GM18520 (cell line): ENCODE measurements around the gene TUBB.

ENCODE experiments used
- ATAC-seq: cut with Tn5 transposase; IDR thresholded peaks from one replicate; pipeline ENCODE4 v1.9.1; 2021; ENCODE audit not compliant: unreplicated experiment

Gene TUBB

DNA sequence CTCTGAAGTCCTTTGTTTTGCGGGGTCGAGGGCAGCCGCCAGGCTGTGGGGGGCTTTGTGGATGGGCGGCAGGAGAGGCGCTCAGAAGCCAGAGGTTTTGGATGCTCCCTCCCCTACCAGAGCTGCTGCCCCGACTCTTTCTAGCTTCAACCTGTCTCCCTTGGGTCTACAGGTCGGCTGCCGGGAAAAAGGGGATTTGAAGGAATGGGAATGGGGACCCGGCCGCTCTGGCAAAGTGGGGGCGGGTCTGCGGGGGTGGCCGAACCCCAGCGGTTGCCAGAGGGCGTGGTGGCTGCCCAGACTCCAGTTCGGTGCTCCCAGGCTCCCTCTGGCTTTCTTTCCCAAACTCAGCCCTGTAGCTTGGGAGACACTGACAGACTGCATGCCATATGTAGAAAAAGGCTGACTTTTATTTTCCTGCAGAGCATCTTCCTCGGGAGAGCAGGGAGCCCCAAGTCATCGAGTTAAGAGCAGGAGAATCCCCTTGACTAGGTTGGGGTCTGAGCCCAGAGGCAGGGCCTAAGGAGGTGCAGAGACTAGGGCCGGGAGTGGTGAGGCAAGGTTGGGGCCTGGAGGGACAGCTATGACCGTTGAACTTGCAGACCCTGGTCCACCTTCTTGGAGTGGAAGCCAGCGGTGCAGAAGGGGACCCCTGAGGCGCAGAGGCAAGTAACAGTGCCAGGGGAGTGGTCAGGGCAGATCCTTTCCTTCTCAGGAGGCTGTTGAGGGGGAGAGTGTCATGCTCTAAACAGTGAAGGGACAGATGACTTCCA lies 32.3 kb upstream of the TUBB start:
- no peak for ATAC-seq

DNA sequence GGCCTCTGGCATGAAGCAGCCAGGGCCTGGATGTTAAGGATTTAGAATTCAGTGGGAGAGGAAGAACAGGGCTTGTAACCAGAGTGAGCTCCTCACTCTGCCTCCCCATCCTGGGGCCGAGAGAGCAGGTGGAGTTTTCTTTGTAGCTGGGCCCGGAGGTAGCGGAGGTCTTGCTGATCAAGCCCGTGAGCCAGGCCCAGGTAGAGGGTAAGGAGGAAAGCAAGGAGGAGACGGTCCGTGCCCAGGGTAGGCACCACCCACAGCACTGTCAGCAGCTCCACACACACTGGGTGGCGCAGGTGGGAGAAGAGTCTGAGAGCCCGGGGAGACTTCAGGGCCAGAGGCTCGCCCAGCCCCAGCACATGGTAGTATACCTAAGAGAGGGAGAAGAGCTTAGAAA lies 31.6 kb upstream of the TUBB start:
- ATAC-seq = no peak

DNA sequence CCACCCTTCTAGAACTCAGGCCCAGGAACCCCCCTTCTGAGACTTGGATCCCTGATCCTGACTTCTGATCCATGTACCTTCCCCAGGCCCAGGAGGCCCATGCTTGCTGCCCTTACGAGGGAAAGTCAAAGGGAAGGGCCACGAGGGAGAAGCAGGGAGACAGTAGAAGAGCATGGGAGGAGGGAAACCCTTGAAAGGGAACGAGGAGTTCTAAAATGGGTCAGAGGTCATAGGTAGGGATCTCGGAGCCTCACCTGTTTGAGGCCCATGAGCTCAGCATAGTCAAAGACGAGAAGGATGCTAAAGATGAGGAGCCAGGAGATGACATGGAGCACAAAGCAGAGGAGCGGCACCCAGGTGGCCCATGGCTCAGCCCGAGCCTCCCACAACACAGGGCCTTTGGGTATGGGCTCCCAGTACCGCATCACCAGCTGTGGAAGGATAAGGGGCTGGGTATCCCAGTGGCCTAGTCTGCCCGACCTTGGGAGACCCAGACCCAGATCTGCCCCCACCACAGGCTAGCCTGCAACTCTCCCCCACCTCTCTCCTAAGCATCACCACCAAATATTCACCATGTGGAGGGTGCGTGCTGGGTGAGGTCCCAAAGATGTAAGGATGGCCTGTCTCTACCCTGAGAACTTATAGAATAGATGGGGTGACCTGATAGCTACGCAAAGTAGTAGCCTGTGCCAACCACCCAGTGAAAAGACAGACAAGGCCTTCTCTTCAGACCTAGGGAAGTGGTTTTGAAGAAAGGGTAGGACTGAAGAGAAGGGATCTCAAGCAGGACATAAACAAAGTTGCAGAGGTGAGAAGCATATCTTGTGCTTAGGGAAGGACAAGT lies 30.9 kb upstream of the TUBB start:
- ATAC-seq = no peak

GRCh38 chr6:30689985-30690384 lies 30.2 kb upstream of the TUBB start:
- no peak for ATAC-seq

DNA sequence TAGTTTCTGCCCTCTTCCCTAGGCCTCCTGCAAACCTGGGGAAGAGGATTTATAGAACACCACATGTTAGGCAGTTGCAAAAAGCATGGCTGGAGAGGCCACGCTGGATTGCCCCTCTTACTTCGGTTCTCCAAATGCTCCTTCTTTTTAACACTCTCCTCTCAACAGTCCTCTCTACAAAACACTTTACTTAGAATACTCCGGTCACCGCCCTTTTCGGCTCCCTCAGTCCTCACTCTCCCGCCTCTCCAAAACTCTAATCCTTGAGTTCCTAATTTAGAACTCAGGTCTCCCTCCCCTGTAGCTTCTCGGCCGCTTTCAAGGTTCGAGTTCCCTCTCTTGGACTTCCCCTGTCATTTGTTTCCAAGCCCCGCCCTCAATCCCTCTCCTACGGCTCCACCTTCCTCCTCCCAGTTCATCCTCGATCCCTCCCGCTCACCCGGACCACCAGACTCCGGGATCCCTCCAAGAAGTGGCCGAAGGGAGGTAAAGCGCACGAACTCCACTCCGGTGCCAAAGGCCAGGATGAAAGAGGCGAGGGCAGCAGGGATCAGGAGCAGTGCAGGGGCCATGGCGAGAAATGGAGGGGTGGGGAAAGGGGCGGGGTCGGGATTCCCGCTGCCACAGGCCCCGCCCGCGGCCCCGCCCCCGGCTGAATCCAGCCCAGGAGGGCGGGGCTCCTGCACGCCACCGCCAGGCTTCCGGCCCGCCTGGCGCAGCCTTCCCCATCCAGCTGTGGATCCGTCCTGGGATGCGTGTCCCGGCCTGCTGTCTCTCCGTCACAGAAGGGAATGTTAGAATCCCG lies 29.5 kb upstream of the TUBB start, which contains the start of gene NRM:
Gene NRM, minus strand, starts transcription at position 582 of the 805 bp plus-strand sequence. Its CDS starts 10 bp downstream, at position 572.
- no peak for ATAC-seq

DNA sequence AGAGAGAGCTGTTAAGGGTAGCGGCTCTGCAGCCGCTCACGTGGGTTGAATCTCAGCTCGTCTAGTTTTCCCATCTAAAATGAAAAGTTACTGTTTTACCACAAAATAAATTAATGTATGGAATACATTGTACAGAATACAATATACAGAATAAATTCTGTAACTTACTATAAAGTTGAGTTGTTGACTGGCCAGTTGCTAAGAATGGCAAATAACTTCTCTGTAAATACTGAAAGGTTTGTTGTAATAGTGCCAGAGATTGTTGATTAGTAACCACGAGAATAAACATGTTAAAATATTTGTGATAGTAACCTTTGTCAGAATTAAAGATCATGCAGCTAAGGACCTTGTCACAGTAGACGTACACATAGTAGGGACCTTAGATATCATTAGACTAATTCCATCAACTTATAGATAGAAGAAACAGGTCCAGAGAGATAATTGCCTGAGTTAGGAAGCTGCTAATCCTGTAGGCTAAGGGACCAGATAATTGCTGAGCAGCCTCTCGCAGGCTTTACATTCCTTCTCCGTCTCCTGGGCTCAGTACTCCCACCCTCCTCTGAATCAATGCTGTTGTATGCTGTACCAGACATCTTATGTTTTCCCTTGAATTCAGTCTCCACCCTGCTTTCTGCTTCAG lies 28.8 kb upstream of the TUBB start:
- no peak for ATAC-seq

GRCh38 chr6:30696432-30696831 lies 23.7 kb upstream of the TUBB start:
- ATAC-seq = no peak

DNA sequence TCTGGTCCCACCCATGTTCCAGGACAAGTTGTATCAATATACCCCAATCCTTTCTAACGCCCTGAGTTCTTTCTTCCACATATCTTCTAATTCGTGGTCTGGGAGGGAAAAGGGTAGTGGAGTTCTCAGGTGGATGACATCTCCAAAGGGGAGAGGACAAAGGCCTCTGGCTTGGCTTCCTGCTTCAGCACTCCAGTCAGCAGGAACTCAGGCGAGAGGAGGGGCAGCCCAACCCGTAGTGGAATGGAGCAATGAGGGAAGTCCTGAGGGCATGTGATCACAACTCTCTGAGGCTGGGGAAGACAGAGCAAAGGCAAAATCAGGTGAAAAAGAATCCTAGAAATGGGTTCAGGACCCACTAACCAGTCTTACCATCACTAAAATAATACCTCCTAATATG lies 19.8 kb upstream of the TUBB start:
- no peak for ATAC-seq

GRCh38 chr6:30703011-30703410 lies 17.1 kb upstream of the TUBB start:
- no peak for ATAC-seq

GRCh38 chr6:30703821-30704220 lies 16.3 kb upstream of the TUBB start:
- ATAC-seq = no peak

GRCh38 chr6:30705620-30706019 lies 14.5 kb upstream of the TUBB start:
- ATAC-seq = no peak

GRCh38 chr6:30707281-30707850 lies 12.8 kb upstream of the TUBB start:
- ATAC-seq = no peak

DNA sequence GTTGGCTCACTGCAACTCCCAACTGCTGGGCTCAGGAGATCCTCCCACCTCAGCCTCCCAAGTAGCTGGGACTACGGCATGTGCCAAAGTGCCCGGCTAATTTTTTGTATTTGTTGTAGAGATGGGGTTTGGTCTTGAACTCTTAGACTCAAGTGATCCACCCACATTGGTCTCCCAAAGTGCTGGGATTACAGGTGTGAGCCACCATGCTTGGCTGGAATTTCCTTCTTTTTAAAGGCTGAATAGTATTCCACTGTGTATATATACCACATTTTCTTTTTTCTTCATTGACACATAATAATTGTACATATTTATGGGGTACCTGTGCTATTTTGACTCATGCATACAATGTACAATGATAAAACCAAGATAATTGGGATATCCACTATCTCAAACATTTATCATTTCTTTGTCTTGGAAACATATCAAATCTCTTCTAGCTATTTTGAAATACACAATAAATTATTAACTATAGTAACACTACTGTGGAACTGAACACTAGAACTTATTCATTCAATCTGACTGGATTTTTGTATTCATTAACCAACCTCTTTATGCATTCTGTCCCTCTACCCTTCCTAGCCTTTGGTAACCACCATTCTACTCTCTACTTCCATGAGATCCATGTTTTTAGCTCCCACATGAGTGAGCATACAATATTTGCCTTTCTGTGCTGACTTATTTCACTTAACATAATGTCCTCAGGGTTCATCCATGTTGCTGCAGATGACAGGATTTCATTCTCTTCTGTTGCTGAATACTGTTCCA lies 10.9 kb upstream of the TUBB start:
- no peak for ATAC-seq

- ATAC-seq = no peak
These were observed 8.3 kb upstream of the TUBB start for GRCh38 chr6:30711758-30712380.

GRCh38 chr6:30712441-30712945 lies 7.7 kb upstream of the TUBB start:
- no peak for ATAC-seq

GRCh38 chr6:30714263-30714662 lies 5.9 kb upstream of the TUBB start:
- ATAC-seq = no peak

DNA sequence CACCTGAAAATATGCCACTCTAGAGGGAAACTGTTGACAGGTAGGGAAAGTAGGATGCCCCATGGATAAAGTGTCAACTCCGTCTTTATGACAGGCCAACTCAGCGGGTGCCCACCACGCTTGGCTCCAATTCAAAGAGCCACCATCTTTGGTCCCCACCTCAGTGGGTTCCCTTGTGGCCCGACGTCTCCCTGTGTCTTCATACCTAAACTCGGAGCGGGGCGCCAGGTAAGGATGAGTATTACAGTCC lies 3.3 kb upstream of the TUBB start:
- ATAC-seq = no peak

DNA sequence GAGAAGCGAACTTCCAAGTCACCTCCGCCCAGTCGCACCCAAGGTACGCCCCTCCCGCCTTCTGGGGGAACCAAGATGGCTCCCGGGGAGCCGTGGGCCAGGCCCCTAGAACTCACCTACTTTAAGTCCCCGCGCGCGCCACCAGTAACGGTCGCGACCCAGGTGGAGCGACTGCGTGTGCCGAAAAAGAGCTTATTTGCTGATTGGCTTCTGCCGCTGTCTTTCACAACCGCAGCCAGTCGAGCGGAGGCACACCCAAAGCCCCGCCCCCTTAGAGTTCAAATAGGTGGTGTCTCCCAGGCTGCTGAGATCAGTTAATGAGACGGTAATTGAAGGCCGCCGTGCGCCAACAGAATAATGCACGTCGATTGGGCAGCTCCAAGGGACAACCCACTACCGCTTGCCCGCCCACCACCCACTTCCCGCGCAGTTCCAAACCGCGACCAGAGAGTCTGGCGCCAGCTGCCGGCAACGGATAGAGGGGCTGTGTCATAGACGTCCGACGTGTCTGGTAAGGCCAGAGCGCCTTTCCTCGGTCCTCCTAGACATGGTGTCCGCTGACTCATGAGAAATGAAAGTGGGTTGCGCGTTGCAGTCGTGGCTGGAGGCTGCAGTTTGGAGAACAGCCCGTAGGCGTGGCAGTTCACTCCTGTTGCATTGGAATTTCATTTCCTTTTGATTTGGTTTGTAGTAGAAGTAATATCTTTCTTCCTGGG lies 2.9 kb upstream of the TUBB start, which contains the start of gene MDC1:
Gene MDC1, minus strand, starts transcription at position 153 of the 716 bp plus-strand sequence. CDS start 2,106 bp downstream, outside the sequence.
- ATAC-seq = peak; percentile 56
